Activated CD8-positive, alpha-beta memory T cell treated with anti-CD3 and anti-CD28 coated beads for 4 hours (primary cell): ENCODE data around the gene PET117.
"Not testable (repeated sequence)": the region's sequence is repeated elsewhere in the genome, so short reads cannot be mapped to it uniquely, and the experiment has no call there.

ENCODE experiments used
- DNase-seq, 2 donors: peaks; one replicate each; pipeline ENCODE4 v3.0.0-alpha.2; 2020; ENCODE audit warnings: low read depth in 2 of 2

The PET117 gene

DNA sequence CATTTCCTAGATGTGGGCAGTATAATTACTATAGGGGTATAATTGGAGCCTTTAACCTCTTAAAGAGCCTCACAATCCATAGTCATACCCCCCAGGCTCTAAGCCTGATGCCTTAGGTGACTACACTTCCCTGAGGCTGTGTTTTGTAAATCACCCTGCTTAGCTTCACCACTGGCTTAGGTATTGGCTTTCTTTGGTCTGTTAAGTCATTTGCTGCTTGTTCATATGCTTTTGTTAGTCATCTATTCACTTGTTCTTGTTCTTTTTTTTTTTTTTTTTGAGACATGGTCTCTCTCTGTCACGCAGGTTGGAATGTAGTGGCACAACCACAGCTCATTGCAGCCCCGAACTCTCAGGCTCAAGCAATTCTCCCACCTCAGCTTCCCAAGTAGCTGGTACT lies 26.7 kb downstream of the PET117 start:
- DNase-seq, result no peak

DNA sequence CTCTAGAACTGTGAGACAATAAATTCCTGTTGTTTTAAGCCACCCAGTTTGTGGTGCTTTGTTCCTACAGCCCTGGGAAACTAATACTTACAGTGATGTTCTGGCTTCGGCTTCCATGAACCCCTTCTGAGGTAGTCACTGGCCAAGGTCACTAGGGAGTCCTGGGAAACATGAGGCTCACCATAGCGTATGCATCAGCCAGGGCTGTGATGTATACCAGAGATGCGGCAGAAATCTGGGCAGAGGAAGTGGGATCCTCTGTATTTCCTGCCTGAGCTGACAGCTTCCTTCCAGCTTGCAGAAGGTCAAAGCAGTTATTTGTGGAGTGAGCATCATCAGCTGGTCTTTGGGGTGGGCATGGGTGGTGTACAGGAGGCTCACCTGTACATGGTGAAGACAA lies 27.9 kb downstream of the PET117 start:
- DNase-seq, result no peak

DNA sequence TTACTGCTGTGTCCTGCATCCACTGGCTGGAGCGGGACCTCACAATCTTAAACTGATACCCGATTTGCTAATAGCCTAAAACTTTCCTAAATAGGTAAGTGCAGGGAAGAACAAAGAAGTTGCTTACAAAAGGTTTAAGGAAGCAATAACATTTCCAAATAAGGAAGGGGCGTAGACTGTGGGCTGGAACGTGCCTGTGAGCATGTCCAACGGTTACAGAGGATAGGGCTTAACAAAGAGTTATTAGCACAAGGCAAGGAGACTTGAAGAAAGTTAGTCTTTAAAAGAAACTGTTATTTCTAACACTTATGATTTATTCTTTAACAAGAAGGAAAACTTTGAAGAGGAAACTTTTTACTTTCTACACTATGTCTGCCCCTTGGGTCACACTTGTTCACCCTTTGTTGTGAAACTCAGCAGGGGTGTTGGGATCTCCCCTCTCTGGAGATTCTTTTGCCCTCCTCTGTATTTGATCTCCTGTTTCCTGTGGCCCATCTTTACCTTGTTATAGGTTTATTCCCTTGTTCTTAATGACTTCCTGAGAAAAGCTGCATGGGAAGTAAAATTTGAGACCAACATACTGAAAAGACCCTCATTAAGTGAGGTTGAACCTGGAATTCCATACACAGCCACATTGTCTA lies 28.7 kb downstream of the PET117 start:
- no peak for DNase-seq

DNA sequence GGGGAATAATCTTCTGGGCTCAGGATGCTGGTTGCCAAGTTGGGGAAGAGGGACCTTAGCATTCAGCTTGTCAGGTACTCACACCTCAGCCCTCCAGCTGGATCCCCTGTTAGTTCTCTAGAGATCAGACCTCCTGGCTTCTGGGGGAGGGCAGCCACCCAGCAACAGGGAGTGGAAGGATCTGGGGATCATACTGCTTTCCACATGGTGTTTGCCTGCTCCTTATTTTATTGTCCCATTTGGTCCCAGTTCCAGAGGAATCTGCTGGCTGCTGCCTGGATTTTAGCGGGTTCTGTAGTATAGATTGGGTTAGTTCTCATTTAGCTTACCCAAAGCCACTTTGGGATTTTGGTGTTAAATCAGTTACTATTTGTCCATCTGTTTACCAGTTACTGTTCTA lies 29.3 kb downstream of the PET117 start:
- DNase-seq, result no peak

DNA sequence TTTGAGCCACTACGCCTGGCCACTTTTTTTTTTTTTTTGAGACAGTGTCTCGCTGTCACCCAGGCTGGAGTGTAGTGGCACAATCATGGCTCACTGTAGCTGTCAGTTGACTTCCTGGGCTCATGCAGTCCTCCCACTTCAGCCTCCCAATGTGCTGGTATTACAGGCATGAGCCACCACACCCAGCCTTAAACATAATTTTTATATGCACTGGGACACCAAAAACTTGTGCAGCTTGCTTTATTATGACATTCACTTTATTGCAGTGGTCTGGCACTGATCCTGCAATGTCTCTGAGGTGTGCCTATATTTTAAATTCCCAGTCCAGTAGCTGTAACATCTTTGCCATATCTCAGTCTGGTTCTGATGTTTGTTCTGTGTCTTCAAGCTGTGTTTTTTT lies 34.7 kb downstream of the PET117 start:
- no peak for DNase-seq

DNA sequence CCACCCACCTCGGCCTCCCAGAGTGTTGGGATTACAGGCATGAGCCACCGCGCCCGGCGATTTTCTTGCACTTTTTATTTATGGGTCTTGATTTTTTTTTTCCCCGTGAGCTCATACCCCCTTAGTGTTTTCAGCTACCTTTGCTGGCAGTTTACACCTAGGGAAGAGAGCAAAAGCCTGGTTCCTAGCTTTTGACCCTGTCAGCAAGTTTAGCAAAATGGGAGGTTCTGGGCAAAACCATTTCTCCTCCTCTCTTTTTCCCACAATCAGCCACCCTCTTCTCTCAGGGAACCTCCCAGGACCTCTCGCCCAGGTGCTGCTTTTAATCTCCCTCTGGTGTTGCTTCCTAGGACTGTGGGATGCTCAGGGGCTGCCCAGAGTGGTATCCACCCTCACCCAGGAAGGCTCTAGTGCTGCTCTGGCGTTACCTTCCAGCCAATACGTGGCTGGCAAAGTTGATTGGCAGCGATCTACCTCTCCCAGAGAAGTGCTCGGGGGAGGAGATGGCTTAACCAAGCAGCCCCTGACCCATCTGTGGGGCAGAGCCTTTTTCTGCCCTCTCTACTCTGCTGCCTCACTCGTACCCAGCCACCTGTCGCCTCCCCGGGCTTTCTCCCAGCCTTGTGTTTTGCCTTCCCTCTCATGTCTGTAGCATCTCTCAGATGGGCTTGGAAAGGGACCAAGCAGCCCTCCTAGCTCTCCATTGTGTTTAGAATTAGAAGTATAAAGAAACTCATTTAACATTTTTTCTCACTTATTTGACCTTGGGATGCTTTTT lies 37.4 kb downstream of the PET117 start:
- no peak for DNase-seq

DNA sequence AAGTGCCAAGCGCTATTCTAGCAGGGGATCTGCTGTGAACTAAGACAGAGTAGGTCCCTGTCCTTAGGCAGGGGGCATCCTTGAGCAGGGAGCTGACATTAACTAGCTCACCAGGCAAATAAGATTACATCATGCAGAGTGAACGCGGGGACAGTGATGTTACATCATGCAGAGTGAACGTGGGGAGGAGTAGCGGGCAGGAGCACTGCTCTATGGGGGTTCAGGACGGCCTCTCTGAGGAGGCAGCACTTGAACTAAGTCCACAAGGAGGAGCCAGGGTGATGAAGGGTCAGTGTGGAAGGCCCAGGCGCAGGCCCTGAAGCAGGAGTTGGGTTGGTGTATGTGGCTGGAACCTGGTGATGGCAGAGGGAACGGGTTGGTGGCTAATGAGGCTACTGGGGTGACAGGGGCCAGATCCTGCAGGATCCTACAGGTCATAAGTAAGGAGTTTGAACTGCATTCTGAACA lies 38.7 kb downstream of the PET117 start:
- no peak for DNase-seq

DNA sequence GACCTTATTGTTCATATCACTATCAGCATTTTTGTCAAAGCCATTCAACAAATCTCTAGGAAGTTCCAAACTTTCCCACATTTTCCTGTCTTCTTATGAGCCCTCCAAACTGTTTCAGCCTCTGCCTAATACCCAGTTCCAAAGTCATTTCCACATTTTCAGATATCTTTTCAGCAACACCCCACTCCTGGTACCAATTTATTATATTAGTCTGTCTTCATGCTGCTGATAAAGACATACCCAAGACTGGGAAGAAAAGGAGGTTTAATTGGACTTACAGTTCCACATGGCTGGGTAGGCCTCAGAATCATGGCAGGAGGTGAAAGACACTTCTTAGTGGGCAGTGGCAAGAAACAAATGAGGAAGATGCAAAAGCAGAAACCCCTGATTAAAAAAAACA lies 42.7 kb downstream of the PET117 start:
- DNase-seq, result not testable (repeated sequence)

DNA sequence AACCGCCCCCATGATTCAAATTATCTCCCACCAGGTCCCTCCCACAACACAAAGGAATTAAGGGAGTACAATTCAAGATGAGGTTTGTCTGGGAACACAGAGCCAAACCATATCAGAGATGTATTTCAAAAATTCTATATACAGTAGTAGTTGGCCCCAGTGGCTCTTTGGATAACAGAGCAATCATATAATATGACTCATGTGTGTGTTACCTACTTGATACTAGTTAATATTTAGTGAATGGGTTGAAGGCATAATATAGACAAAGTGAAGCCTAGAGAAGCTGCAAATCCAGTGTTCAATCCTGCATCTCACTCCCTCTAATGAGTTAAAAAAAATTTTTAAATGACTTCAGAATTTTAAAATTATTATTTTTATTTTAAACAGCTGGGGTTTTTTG lies 43.2 kb downstream of the PET117 start:
- no peak for DNase-seq

DNA sequence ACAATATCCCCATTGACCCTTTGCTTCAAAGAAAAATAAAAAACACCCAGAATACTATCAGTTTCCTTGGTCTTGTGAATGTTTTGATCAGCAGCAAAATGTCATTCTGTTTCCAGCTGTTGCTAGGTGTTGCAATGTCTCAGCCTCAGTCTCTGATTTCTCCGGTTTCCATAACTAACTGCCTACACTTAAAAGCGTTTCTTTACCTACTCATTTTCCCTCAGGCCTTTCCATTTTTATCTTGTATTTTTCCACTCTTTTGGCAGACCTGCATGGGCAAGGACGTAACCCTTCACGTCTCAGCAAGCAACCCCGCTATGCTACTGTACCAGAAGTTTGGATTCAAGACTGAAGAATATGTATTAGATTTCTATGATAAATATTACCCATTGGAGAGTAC lies 49.4 kb downstream of the PET117 start:
- DNase-seq, result no peak

DNA sequence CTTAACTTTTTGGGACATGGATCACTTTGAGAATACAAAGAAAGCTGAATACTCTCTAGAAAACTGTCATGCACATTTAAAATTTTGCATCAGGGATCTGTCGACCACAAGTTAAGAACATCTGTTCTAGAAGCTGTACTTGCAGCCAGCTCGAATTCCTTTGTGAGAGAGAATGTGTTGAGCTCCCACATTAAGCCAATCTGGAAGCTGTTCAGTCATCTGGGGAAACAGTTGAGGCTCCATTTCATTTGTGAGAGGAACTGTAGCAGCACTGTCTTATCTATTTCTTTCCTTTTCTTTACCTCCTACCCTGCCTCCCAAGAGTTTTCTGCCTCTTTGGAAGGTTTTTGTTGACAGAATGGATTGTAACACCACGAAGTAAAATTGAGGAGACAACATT lies 50.8 kb downstream of the PET117 start:
- no peak for DNase-seq

DNA sequence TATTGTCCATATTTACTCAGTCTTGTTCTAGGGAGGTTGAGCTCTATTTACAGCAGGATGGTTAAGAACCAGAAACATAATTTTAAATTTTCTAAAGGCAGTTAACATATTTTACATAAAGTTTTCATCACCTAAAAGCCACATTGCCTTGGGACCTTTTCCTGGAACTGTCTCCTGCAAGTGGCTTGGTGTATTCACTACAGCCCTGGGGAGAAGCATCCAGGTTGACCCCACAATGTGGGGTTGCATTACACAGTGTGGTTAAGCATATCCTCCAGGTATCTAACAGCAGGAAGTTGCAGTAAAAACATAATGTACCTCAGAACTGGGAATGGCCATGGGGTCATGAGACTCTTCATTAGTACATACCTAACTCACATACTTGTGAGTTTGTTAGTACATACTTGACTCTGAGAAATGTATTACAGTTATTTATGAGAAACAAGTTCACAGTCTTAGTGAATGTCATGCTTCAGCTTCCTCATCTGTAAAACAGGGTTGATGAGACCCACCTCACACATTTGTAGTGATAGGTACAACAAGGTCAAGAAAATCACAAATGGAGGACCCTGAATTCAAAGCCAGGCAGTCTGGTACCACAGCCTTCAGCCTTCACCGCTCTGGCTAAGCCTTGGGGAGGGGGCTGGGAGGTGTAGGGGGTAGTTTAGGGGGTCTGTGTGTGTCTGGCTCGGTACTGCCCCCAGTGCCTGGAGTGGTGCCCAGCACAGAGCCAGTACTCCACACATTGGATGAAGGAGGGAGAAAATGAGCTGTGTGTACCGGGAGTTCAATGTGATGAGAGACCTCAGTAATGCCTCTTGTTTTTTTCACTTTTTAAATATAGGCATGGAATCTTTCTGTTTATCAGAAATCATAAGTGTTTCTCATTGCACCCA lies 52.9 kb downstream of the PET117 start:
- no peak for DNase-seq

DNA sequence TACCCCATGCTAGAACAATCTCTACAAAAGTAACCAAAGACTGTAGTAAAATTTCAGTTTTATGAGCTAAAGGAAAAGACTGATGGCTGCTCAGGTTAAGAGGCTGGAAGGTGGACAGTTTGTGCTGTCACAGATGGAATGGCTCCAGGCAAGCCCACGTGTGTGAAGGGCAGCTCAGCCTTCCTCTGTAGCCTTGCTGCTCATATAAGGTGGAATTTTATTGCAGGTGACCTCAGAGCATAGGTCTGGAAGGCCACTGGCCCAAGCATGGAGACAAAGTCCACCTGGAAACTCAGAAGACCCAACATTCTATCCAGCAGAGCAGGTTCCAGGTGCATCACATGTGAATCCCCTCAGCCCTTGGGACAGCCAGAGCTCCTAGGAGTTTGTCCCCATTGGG lies 53.6 kb downstream of the PET117 start:
- no peak for DNase-seq
